ENCODE data around the gene POC1A.

Gene POC1A

GRCh38 chr3:52104684-52105640 is 49.3 kb downstream of the POC1A start:
- DNase-seq (ENCODE audit: low read depth in 2 of 2) = no peak

GRCh38 chr3:52102934-52103333 is 51.3 kb downstream of the POC1A start:
- DNase-seq (ENCODE audit: low read depth in 2 of 2) = no peak

- DNase-seq (ENCODE audit: low read depth in 2 of 2) = no peak
These were observed 55.2 kb downstream of the POC1A start for GRCh38 chr3:52099001-52099401.

GRCh38 chr3:52097851-52098507 is 56.2 kb downstream of the POC1A start:
- DNase-seq (ENCODE audit: low read depth in 2 of 2) = no peak

GRCh38 chr3:52095990-52096775 is 58.0 kb downstream of the POC1A start:
- DNase-seq (ENCODE audit: low read depth in 2 of 2) = no peak

GRCh38 chr3:52094571-52095485 is 59.4 kb downstream of the POC1A start:
- DNase-seq (ENCODE audit: low read depth in 2 of 2) = no peak

- DNase-seq (ENCODE audit: low read depth in 2 of 2) = peak in 1 of 2 experiments; percentile 19
These were observed 60.3 kb downstream of the POC1A start for GRCh38 chr3:52093756-52094545.

- DNase-seq (ENCODE audit: low read depth in 2 of 2) = no peak
These were observed 61.3 kb downstream of the POC1A start for GRCh38 chr3:52092891-52093290.

GRCh38 chr3:52092271-52092660 is 62.0 kb downstream of the POC1A start:
- DNase-seq (ENCODE audit: low read depth in 2 of 2) = no peak

GRCh38 chr3:52091586-52092270 is 62.5 kb downstream of the POC1A start:
- DNase-seq (ENCODE audit: low read depth in 2 of 2) = no peak

GRCh38 chr3:52090933-52091468 is 63.2 kb downstream of the POC1A start:
- no peak for DNase-seq (ENCODE audit: low read depth in 2 of 2)

GRCh38 chr3:52090131-52090932 is 63.9 kb downstream of the POC1A start:
- peak; percentile 77 to 79 for DNase-seq (ENCODE audit: low read depth in 2 of 2)

GRCh38 chr3:52089691-52090090 is 64.5 kb downstream of the POC1A start:
- DNase-seq (ENCODE audit: low read depth in 2 of 2) = no peak

- no peak for DNase-seq (ENCODE audit: low read depth in 2 of 2)
These were observed 65.5 kb downstream of the POC1A start for GRCh38 chr3:52088445-52089367.

GRCh38 chr3:52087731-52088130 is 66.5 kb downstream of the POC1A start:
- no peak for DNase-seq (ENCODE audit: low read depth in 2 of 2)

- no peak for DNase-seq (ENCODE audit: low read depth in 2 of 2)
These were observed 67.1 kb downstream of the POC1A start for GRCh38 chr3:52086976-52087663.

GRCh38 chr3:52086461-52086860 is 67.8 kb downstream of the POC1A start:
- no peak for DNase-seq (ENCODE audit: low read depth in 2 of 2)

All from fibroblast of skin of left biceps (primary cell).